SU-DHL-6 (cell line): ENCODE measurements around the gene LRP1B.

Source experiments
- H2AFZ ChIP-seq: fragments of 200-600 bp; sonication (generic); 2 replicates; pipeline ENCODE4 v1.6.1; 2014; ENCODE audit warnings: low read depth, mild to moderate bottlenecking, moderate library complexity, mixed read lengths, antibody characterized with exemption, low read length; ENCODE audit not compliant: severe bottlenecking
- H3F3A ChIP-seq: fragments of 200-600 bp; shearing (Covaris generic); 2 replicates; pipeline ENCODE4 v1.6.0; 2016; ENCODE audit warnings: antibody characterized with exemption, mild to moderate bottlenecking; ENCODE audit not compliant: insufficient read depth
- H3K27ac ChIP-seq: fragments of 200-600 bp; sonication (generic); 2 replicates; pipeline ENCODE4 v1.5.1; 2016; ENCODE audit warnings: low read depth, mild to moderate bottlenecking, low read length, moderate library complexity, mixed read lengths
- H3K27me3 ChIP-seq: fragments of 200-600 bp; sonication (generic), shearing (Covaris generic); 2 replicates; pipeline ENCODE4 v1.6.0; 2014; ENCODE audit warnings: mild to moderate bottlenecking, low read length
- H3K36me3 ChIP-seq: fragments of 200-600 bp; sonication (generic); 2 replicates; pipeline ENCODE4 v1.6.1; 2014; ENCODE audit warnings: mild to moderate bottlenecking, low read length, mixed read lengths
- H3K4me2 ChIP-seq: fragments of 300-600, 200-600 bp; shearing (Covaris generic), sonication (generic); 2 replicates; pipeline ENCODE4 v1.6.0; 2014; ENCODE audit warnings: low read length, low read depth, mild to moderate bottlenecking; ENCODE audit not compliant: poor library complexity, severe bottlenecking
- H3K4me3 ChIP-seq: fragments of 200-600 bp; sonication (generic); 2 replicates; pipeline ENCODE4 v1.5.1; 2014; ENCODE audit warnings: antibody characterized with exemption, low read length, mild to moderate bottlenecking, mixed read lengths; ENCODE audit not compliant: insufficient read depth, poor library complexity, severe bottlenecking
- H3K79me2 ChIP-seq: fragments of 200-600 bp; sonication (generic); 2 replicates; pipeline ENCODE4 v1.6.1; 2014; ENCODE audit warnings: mild to moderate bottlenecking, low read length, moderate library complexity; ENCODE audit not compliant: insufficient read depth
- H3K9ac ChIP-seq: fragments of 200-600 bp; sonication (generic); 2 replicates; pipeline ENCODE4 v1.7.0; 2014; ENCODE audit warnings: mild to moderate bottlenecking, low read length
- H3K9me2 ChIP-seq: fragments of 200-600 bp; sonication (generic); replicated peaks from 2 replicates; pipeline ENCODE4 v1.6.1; 2014; ENCODE audit warnings: low read length; ENCODE audit not compliant: insufficient read depth
- H3K9me3 ChIP-seq: fragments of 200-600 bp; sonication (generic); 2 replicates; pipeline ENCODE4 v1.6.1; 2014; ENCODE audit warnings: low read length, mixed read lengths; ENCODE audit not compliant: insufficient read depth
- H4K20me1 ChIP-seq: fragments of 200-600 bp; sonication (generic); 2 replicates; pipeline ENCODE4 v1.6.1; 2014; ENCODE audit warnings: low read depth, mild to moderate bottlenecking, antibody characterized with exemption, low read length, moderate library complexity, mixed read lengths
- EZH2phosphoT487 ChIP-seq: fragments of 200-600 bp; sonication (generic), shearing (Covaris generic); conservative IDR thresholded peaks from 2 replicates; pipeline ENCODE4 v1.6.1; 2018; ENCODE audit warnings: mild to moderate bottlenecking, antibody characterized with exemption, low read length, moderate library complexity, mixed read lengths
- TF ChIP-seq, protein P1 (sequence below): fragments of 200-600 bp; sonication (generic); IDR thresholded peaks from one replicate; pipeline ENCODE4 v1.5.1; 2017; ENCODE audit warnings: antibody characterized with exemption, mild to moderate bottlenecking, low read length, moderate library complexity; ENCODE audit not compliant: insufficient read depth, poor library complexity, severe bottlenecking

The LRP1B gene

DNA sequence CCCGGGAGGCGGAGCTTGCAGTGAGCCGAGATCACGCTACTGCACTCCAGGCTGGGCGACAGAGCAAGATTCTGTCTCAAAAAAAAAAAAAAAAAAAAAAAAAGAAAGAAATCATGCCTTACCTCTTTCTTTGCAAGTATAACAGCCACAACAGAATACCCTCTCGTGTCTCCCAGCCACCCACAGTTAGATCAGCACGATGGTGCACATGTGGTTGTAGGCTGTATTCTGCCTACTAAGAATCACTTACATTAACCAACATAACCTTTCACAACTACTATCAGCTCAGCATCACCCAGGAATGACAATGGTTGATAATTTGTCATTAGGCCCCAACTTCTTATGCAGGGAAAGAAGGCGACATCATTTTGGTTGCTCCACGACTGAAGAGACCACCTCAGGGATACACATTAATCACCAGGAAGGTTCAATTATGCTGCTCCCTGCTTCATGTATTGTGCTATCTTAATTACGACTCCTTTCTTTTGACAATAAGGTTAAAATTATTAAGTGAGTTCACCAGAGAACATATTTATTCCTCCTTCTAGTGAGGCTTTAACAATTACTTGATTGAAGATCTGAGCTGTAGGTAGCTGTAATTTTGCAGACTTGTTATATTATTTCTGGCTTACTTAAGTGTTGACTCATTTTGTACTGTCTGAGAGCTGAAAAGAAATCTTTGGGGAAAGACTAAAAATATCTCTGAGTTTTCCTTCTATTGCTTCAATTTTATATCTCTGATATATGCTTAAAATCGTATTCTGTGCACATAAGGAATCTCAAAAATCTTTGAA lies 120.1 kb downstream of the LRP1B start:
- Histone ChIP-seq H3K27me3 (no peaks in the 10 kb centered on the region), H3K4me3 (no peak overlapping the region), H3K9me2 (no peaks in the 10 kb centered on the region), H4K20me1 (no peaks in the 10 kb centered on the region), H2AFZ (no peak overlapping the region), H3K36me3 (no peaks in the 10 kb centered on the region), H3K4me2 (no peak overlapping the region), H3K9me3 (no peaks in the 10 kb centered on the region), H3K27ac (no peak overlapping the region), H3F3A (no peaks in the 10 kb centered on the region), H3K79me2 (no peaks in the 10 kb centered on the region), H3K9ac (no peak overlapping the region)
- TF ChIP-seq, protein P1, sequence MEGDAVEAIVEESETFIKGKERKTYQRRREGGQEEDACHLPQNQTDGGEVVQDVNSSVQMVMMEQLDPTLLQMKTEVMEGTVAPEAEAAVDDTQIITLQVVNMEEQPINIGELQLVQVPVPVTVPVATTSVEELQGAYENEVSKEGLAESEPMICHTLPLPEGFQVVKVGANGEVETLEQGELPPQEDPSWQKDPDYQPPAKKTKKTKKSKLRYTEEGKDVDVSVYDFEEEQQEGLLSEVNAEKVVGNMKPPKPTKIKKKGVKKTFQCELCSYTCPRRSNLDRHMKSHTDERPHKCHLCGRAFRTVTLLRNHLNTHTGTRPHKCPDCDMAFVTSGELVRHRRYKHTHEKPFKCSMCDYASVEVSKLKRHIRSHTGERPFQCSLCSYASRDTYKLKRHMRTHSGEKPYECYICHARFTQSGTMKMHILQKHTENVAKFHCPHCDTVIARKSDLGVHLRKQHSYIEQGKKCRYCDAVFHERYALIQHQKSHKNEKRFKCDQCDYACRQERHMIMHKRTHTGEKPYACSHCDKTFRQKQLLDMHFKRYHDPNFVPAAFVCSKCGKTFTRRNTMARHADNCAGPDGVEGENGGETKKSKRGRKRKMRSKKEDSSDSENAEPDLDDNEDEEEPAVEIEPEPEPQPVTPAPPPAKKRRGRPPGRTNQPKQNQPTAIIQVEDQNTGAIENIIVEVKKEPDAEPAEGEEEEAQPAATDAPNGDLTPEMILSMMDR: no peak
- no peak for TF ChIP-seq EZH2phosphoT487

DNA sequence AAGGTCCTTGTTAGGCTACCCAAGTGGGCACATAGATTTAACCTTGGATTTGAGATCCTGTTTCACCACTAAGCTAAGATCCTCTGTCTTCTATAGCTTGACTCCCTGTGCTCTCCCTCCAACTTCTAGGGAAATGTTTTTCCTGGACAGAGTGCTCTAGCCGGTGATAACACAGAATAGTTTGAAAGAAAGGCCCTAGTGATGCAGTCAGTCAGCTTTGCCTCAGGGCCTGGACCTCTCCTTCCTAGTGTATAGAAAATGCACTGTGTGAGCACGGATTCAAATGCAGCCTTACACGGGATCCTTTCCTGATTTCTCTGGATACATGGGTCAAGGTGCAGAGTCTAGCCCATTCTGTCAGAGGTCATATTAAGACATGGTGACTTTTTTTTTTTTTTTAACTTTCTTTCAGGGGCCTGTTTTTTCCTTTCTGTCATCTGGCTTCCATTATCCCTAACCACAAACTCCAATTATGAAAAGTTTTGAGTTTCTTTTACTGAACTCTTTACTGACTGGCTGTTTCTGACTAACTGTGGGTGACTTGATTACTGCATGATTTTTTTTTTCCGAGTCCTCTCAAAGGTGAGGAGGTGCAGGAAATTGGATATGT lies 122.6 kb downstream of the LRP1B start:
- Histone ChIP-seq H3K36me3 (no peaks in the 10 kb centered on the region), H3K9me3 (no peaks in the 10 kb centered on the region), H3F3A (no peaks in the 10 kb centered on the region), H3K9ac (no peak overlapping the region), H3K9me2 (no peaks in the 10 kb centered on the region), H3K4me3 (no peak overlapping the region), H3K4me2 (no peak overlapping the region), H3K79me2 (no peaks in the 10 kb centered on the region), H4K20me1 (no peaks in the 10 kb centered on the region), H3K27me3 (no peaks in the 10 kb centered on the region), H2AFZ (no peak overlapping the region), H3K27ac (no peak overlapping the region)
- TF ChIP-seq EZH2phosphoT487: no peak
- TF ChIP-seq, protein P1: no peak

DNA sequence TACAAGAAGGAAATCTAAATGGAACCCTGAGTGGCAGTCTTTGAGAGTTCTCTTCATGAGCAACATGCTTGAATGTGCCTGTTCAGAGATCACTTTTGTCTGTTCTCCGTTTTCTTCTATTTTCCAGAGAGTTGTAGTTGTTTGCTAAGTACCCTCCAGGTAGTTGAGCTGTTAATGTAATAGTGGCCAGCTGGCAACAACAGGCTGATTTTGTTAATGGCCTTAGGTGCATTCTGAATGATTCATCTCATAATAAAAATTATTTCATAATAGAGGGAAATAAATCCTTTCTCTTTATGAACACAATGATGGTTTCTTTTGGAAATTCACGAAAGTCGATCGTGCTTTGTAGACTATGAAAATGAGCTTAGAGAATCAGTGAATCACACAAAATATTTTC lies 136.8 kb downstream of the LRP1B start:
- H3K4me2 ChIP-seq: no peak overlapping the region
- H3K36me3 ChIP-seq: no peaks in the 10 kb centered on the region
- H3K27ac ChIP-seq: no peak overlapping the region
- no peak for TF ChIP-seq EZH2phosphoT487
- TF ChIP-seq, protein P1: no peak
- H2AFZ ChIP-seq: no peak overlapping the region
- no peaks in the 10 kb centered on the region for H3K9me3 ChIP-seq
- H3K79me2 ChIP-seq: no peaks in the 10 kb centered on the region
- H3F3A ChIP-seq: no peaks in the 10 kb centered on the region
- H3K4me3 ChIP-seq: no peak overlapping the region
- H3K9ac ChIP-seq: no peak overlapping the region
- H4K20me1 ChIP-seq: no peaks in the 10 kb centered on the region
- H3K9me2 ChIP-seq: no peaks in the 10 kb centered on the region
- no peaks in the 10 kb centered on the region for H3K27me3 ChIP-seq
